Calu3 (cell line): ENCODE measurements around the gene USP48. TPM values are rescaled to one million over a fixed set of nuclear protein-coding genes. Genes with fewer than 3 reads are reported as not detected.

Experiments used
- BruUV-seq: library from RNA; stranded (reverse); fragments of 400-500 nt; replicated peaks from 2 replicates; lab custom pipeline; 2021; lab: Mats Ljungman, UMichigan
- CTCF ChIA-PET: fragments of 300-600 bp; sonication (Branson Sonifier 250); formaldehyde crosslinking; loops from one replicate; lab custom pipeline; 2022; ENCODE audit warnings: antibody characterized with exemption; lab: Charles Lee
- DNase-seq: peaks from one replicate; pipeline ENCODE4 v3.0.0; 2022
- H3K27ac Mint-ChIP-seq: one replicate; pipeline ENCODE4 v1.8.0; 2022; ENCODE audit warnings: mixed read lengths; ENCODE audit not compliant: unreplicated experiment
- H3K27me3 Mint-ChIP-seq: one replicate; pipeline ENCODE4 v1.8.0; 2022; ENCODE audit warnings: mixed read lengths; ENCODE audit not compliant: unreplicated experiment
- H3K36me3 Mint-ChIP-seq: one replicate; pipeline ENCODE4 v1.8.0; 2022; ENCODE audit warnings: mild to moderate bottlenecking, moderate library complexity, mixed read lengths; ENCODE audit not compliant: insufficient read depth, unreplicated experiment
- H3K4me1 Mint-ChIP-seq: one replicate; pipeline ENCODE4 v1.8.0; 2022; ENCODE audit warnings: mild to moderate bottlenecking, low read depth, mixed read lengths; ENCODE audit not compliant: unreplicated experiment
- H3K4me3 Mint-ChIP-seq: one replicate; pipeline ENCODE4 v1.8.0; 2022; ENCODE audit warnings: mild to moderate bottlenecking, low read depth, moderate library complexity, mixed read lengths; ENCODE audit not compliant: unreplicated experiment
- H3K9me3 Mint-ChIP-seq: one replicate; pipeline ENCODE4 v1.8.0; 2022; ENCODE audit warnings: low read depth, mixed read lengths; ENCODE audit not compliant: unreplicated experiment
- CTCF ChIP-seq: fragments of 200-600 bp; IDR thresholded peaks from one replicate; pipeline ENCODE4 v1.8.0; 2022; ENCODE audit warnings: antibody characterized with exemption; ENCODE audit not compliant: unreplicated experiment
- intact Hi-C: fragments of 100-400 bp; cut with micrococcal nuclease; formaldehyde crosslinking; loops from one replicate; pipeline ENCODE4 v1.10.0; 2022; ENCODE audit not compliant: unreplicated experiment
- total RNA-seq: library from RNA; stranded (reverse); gene quantifications from 2 replicates; pipeline ENCODE4 v1.2.3, GENCODE V29; 2022

Gene USP48
- total RNA-seq, 1 experiment from 2014 or later = 56.6 TPM

- H3K27me3 Mint-ChIP-seq = no peaks in the 10 kb centered on the region
- H3K4me1 Mint-ChIP-seq = no peaks in the 10 kb centered on the region
- no peak for TF ChIP-seq CTCF
- no peaks in the 10 kb centered on the region for H3K9me3 Mint-ChIP-seq
- peaks cover 36% of the 10 kb centered on the region for H3K36me3 Mint-ChIP-seq
- DNase-seq = no peak
- intact Hi-C loops = no loop called here
- BruUV-seq = no TSS peak
- CTCF ChIA-PET = interaction anchor here (0.6 kb wide), 1 partner anchor 383 kb away, joined by 3 read pairs; no protein-coding TSS in a partner anchor
- no peak overlapping the region for H3K4me3 Mint-ChIP-seq
- no peak overlapping the region for H3K27ac Mint-ChIP-seq
Observed at GRCh38 chr1:21703318-21703963, 79.5 kb downstream of the USP48 start.

- no TSS peak for BruUV-seq
- Mint-ChIP-seq H3K4me1 (no peaks in the 10 kb centered on the region), H3K9me3 (no peaks in the 10 kb centered on the region), H3K27ac (no peak overlapping the region), H3K27me3 (no peaks in the 10 kb centered on the region), H3K4me3 (no peak overlapping the region), H3K36me3 (peaks cover 36% of the 10 kb centered on the region)
- no peak for TF ChIP-seq CTCF
- intact Hi-C loops = no loop called here
- DNase-seq = no peak
- CTCF ChIA-PET = interaction anchor here (0.6 kb wide), 1 partner anchor 383 kb away, joined by 3 read pairs; no protein-coding TSS in a partner anchor
Observed at GRCh38 chr1:21702780-21703179, 80.2 kb downstream of the USP48 start.

GRCh38 chr1:21701401-21701800 lies 81.5 kb downstream of the USP48 start:
- no peak for TF ChIP-seq CTCF
- CTCF ChIA-PET = interaction anchor here (0.7 kb wide), 1 partner anchor 156 kb away, joined by 3 read pairs; no protein-coding TSS in a partner anchor
- Mint-ChIP-seq H3K4me3 (no peak overlapping the region), H3K9me3 (no peaks in the 10 kb centered on the region), H3K4me1 (no peaks in the 10 kb centered on the region), H3K36me3 (peaks cover 35% of the 10 kb centered on the region), H3K27ac (no peak overlapping the region), H3K27me3 (no peaks in the 10 kb centered on the region)
- intact Hi-C loops = no loop called here
- DNase-seq = no peak
- BruUV-seq = no TSS peak

- Mint-ChIP-seq H3K4me3 (no peak overlapping the region), H3K27ac (no peak overlapping the region)
Observed at GRCh38 chr1:21700094-21700493, 82.9 kb downstream of the USP48 start.

More at GRCh38 chr1:21700094-21700493, 82.9 kb downstream of the USP48 start:
- Mint-ChIP-seq H3K27me3 (no peaks in the 10 kb centered on the region), H3K9me3 (no peaks in the 10 kb centered on the region), H3K4me1 (no peaks in the 10 kb centered on the region), H3K36me3 (peaks cover 24% of the 10 kb centered on the region)
- no TSS peak for BruUV-seq
- CTCF ChIA-PET = no interaction called here
- intact Hi-C loops = no loop called here
- DNase-seq = no peak
- no peak for TF ChIP-seq CTCF
